IPS DF 6.9 (cell line): Measurements from ENCODE around the gene PRCD.

ENCODE experiments used
- DNase-seq: peaks from one replicate; pipeline ENCODE4 v3.0.0-alpha.2; 2013; ENCODE audit warnings: low read depth, low spot score
- H3K27ac ChIP-seq: one replicate; pipeline ENCODE4 v1.5.1; 2013; ENCODE audit warnings: low read length, control low read depth
- H3K27me3 ChIP-seq: 2 replicates; pipeline ENCODE4 v1.6.1; 2013; ENCODE audit warnings: mild to moderate bottlenecking, low read length; ENCODE audit not compliant: control insufficient read depth, insufficient read depth
- H3K36me3 ChIP-seq: 2 replicates; pipeline ENCODE4 v1.6.1; 2013; ENCODE audit warnings: low read length; ENCODE audit not compliant: control insufficient read depth, insufficient read depth
- H3K4me1 ChIP-seq: 2 replicates; pipeline ENCODE4 v1.6.1; 2013; ENCODE audit warnings: low read length; ENCODE audit not compliant: control insufficient read depth, insufficient read depth
- H3K4me3 ChIP-seq: 2 replicates; pipeline ENCODE4 v1.5.1; 2013; ENCODE audit warnings: mild to moderate bottlenecking, low read length
- H3K9me3 ChIP-seq: 2 replicates; pipeline ENCODE4 v1.6.1; 2013; ENCODE audit warnings: low read length, inconsistent platforms; ENCODE audit not compliant: control insufficient read depth, insufficient read depth
- WGBS: extraction: QIAGEN DNeasy Blood & Tissue Kit; methylation state at CpG from one replicate; pipeline ENCODE4 v1.1.7; 2013; ENCODE audit warnings: mixed read lengths, missing lambda C conversion rate; ENCODE audit not compliant: insufficient read length, insufficient coverage; 5-methylcytosine and 5-hydroxymethylcytosine counted together

The PRCD gene

GRCh38 chr17:76585033-76585648 is 45.3 kb downstream of the PRCD start:
- no peak overlapping the region for H3K27ac ChIP-seq
- DNase-seq, result no peak
- peaks cover 5% of the 10 kb centered on the region; the same call in 1 of the 2 replicates for H3K4me1 ChIP-seq
- H3K9me3 ChIP-seq, result no peaks in the 10 kb centered on the region
- no CpG with 5 or more reads among the region's 62 CpGs for WGBS
- peaks cover 33% of the 10 kb centered on the region for H3K27me3 ChIP-seq
- no peaks in the 10 kb centered on the region for H3K36me3 ChIP-seq
- peak overlapping the region; percentile 38; the same call in 1 of the 2 replicates for H3K4me3 ChIP-seq

GRCh38 chr17:76585649-76586593 is 46.1 kb downstream of the PRCD start, which contains the start of gene ST6GALNAC2:
TSS of gene ST6GALNAC2 (minus strand) at chr17:76585860. CDS start at chr17:76585808, 52 bp downstream.
- no peak for DNase-seq

GRCh38 chr17:76586741-76587487 is 47.1 kb downstream of the PRCD start:
- no peaks in the 10 kb centered on the region for H3K9me3 ChIP-seq
- DNase-seq, result no peak
- H3K4me3 ChIP-seq, result no peak overlapping the region
- no peaks in the 10 kb centered on the region for H3K36me3 ChIP-seq
- H3K4me1 ChIP-seq, result peaks cover 3% of the 10 kb centered on the region; the same call in 1 of the 2 replicates
- WGBS, result no CpG with 5 or more reads among the region's 17 CpGs
- H3K27me3 ChIP-seq, result peaks cover 33% of the 10 kb centered on the region
- no peak overlapping the region for H3K27ac ChIP-seq

More at GRCh38 chr17:76585649-76586593, 46.1 kb downstream of the PRCD start, which contains the start of gene ST6GALNAC2:
- Histone ChIP-seq H3K36me3 (no peaks in the 10 kb centered on the region), H3K9me3 (no peaks in the 10 kb centered on the region), H3K4me3 (peak within 1 kb of the TSS; percentile 38; the same call in 1 of the 2 replicates), H3K27me3 (peaks cover 33% of the 10 kb centered on the region), H3K27ac (no peak within 1 kb of the TSS), H3K4me1 (peaks cover 5% of the 10 kb centered on the region; the same call in 1 of the 2 replicates)
- no CpG with 5 or more reads among the region's 84 CpGs for WGBS

GRCh38 chr17:76588182-76588581 is 48.3 kb downstream of the PRCD start:
- DNase-seq, result no peak
- Histone ChIP-seq H3K27ac (no peak overlapping the region), H3K36me3 (no peaks in the 10 kb centered on the region), H3K4me1 (peaks cover 3% of the 10 kb centered on the region; the same call in 1 of the 2 replicates), H3K27me3 (peaks cover 33% of the 10 kb centered on the region), H3K9me3 (no peaks in the 10 kb centered on the region), H3K4me3 (no peak overlapping the region)

- H3K4me1 ChIP-seq, result no peaks in the 10 kb centered on the region
- H3K9me3 ChIP-seq, result no peaks in the 10 kb centered on the region
- DNase-seq, result no peak
- no peak overlapping the region for H3K27ac ChIP-seq
- no peaks in the 10 kb centered on the region for H3K36me3 ChIP-seq
- H3K4me3 ChIP-seq, result no peak overlapping the region
- WGBS, result no CpG with 5 or more reads among the region's 8 CpGs
- H3K27me3 ChIP-seq, result no peaks in the 10 kb centered on the region; the same call in 1 of the 2 replicates
Measured at GRCh38 chr17:76593384-76593826, 53.6 kb downstream of the PRCD start.

GRCh38 chr17:76593959-76594358 is 54.1 kb downstream of the PRCD start:
- no peak for DNase-seq
- Histone ChIP-seq H3K27ac (no peak overlapping the region), H3K27me3 (no peaks in the 10 kb centered on the region), H3K9me3 (no peaks in the 10 kb centered on the region), H3K36me3 (no peaks in the 10 kb centered on the region), H3K4me1 (no peaks in the 10 kb centered on the region), H3K4me3 (no peak overlapping the region)
- no CpG with 5 or more reads among the region's 4 CpGs for WGBS

- H3K36me3 ChIP-seq, result no peaks in the 10 kb centered on the region
- H3K27me3 ChIP-seq, result no peaks in the 10 kb centered on the region
- no CpG with 5 or more reads among the region's 3 CpGs for WGBS
Measured at GRCh38 chr17:76594690-76595089, 54.8 kb downstream of the PRCD start.

More at GRCh38 chr17:76594690-76595089, 54.8 kb downstream of the PRCD start:
- no peak for DNase-seq
- Histone ChIP-seq H3K9me3 (no peaks in the 10 kb centered on the region), H3K27ac (no peak overlapping the region), H3K4me1 (no peaks in the 10 kb centered on the region), H3K4me3 (no peak overlapping the region)
